ENCODE results near the gene MLKL.

- TF ChIP-seq CTCF (IDR thresholded peaks at IDR 0.05; ENCODE audit: borderline replicate concordance, extremely low read depth, low read length, poor library complexity, severe bottlenecking): no peak
- no peak for TF ChIP-seq EZH2 (IDR thresholded peaks at IDR 0.05; ENCODE audit: borderline replicate concordance, low read depth, low read length, severe bottlenecking)
These were observed 43.9 kb upstream of the MLKL start for GRCh38 chr16:74744566-74744965.
